AG10803 (cell line): Measurements from ENCODE around the gene NCOA5.
A peak's percentile ranks its signal among the peaks of the same experiment; 100 is the strongest.

Source experiments
- DNase-seq: peaks from one replicate; pipeline ENCODE4 v3.0.0; 2010; ENCODE audit warnings: low read depth
- H3K4me3 ChIP-seq: 2 replicates; pipeline ENCODE4 v1.5.1; 2011; ENCODE audit warnings: mild to moderate bottlenecking, low read length, control low read depth
- CTCF ChIP-seq: conservative IDR thresholded peaks from 2 replicates; pipeline ENCODE4 v1.5.1; 2011; ENCODE audit warnings: mild to moderate bottlenecking, low read length, control low read depth, inconsistent platforms

Gene NCOA5

GRCh38 chr20:46088409-46089166 is 1.2 kb downstream of the NCOA5 start:
- peak overlapping the region; percentile 86 for H3K4me3 ChIP-seq
- 0 out of 2 replicates have a peak, but pooled peaks have one; percentile 3 for TF ChIP-seq CTCF
- DNase-seq, result peak; percentile 29

- DNase-seq, result peak; percentile 25
- H3K4me3 ChIP-seq, result no peak overlapping the region
- peak; percentile 53 for TF ChIP-seq CTCF
These were observed 2.6 kb downstream of the NCOA5 start for GRCh38 chr20:46087161-46087560.

- no peak for TF ChIP-seq CTCF
- no peak overlapping the region for H3K4me3 ChIP-seq
- DNase-seq, result peak; percentile 43
These were observed 4.4 kb downstream of the NCOA5 start for GRCh38 chr20:46085179-46085851.

- TF ChIP-seq CTCF, result no peak
- no peak overlapping the region for H3K4me3 ChIP-seq
These were observed 5.0 kb downstream of the NCOA5 start for GRCh38 chr20:46084805-46085178.

GRCh38 chr20:46083531-46084061 is 6.2 kb downstream of the NCOA5 start:
- no peak for DNase-seq
- no peak for TF ChIP-seq CTCF

More at GRCh38 chr20:46084805-46085178, 5.0 kb downstream of the NCOA5 start:
- no peak for DNase-seq

GRCh38 chr20:46083101-46083500 is 6.7 kb downstream of the NCOA5 start:
- DNase-seq, result no peak
- TF ChIP-seq CTCF, result no peak
- no peak overlapping the region for H3K4me3 ChIP-seq

More at GRCh38 chr20:46083531-46084061, 6.2 kb downstream of the NCOA5 start:
- no peak overlapping the region for H3K4me3 ChIP-seq

- no peak for TF ChIP-seq CTCF
- DNase-seq, result no peak
- H3K4me3 ChIP-seq, result no peak overlapping the region
These were observed 8.7 kb downstream of the NCOA5 start for GRCh38 chr20:46081074-46081473.
